HG02642 (cell line): ENCODE measurements around the gene PNPLA5.

ENCODE experiments used
- ATAC-seq: cut with Tn5 transposase; IDR thresholded peaks from one replicate; pipeline ENCODE4 v1.9.1; 2021; ENCODE audit warnings: mild to moderate bottlenecking; ENCODE audit not compliant: unreplicated experiment, poor library complexity

PNPLA5 gene

DNA sequence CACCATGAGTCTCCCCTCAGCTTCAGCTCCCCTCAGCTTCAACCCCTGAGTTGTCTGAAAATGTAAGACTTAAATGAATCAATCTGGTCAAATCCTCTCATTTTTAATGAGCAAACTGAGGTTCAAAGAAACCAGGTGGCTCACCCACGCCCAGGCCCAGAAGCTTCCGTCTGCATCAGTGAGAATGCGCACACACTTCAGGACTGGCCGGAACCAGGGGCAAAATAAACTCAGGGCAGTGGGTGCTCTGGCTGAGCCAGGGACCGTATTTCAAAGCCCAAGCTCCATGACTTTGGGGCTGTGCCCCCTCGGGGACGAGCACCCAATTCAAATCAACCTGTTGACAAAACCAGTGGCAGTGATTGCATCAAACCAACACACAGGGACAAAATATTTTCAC lies 32.6 kb downstream of the PNPLA5 start:
- ATAC-seq = no peak

DNA sequence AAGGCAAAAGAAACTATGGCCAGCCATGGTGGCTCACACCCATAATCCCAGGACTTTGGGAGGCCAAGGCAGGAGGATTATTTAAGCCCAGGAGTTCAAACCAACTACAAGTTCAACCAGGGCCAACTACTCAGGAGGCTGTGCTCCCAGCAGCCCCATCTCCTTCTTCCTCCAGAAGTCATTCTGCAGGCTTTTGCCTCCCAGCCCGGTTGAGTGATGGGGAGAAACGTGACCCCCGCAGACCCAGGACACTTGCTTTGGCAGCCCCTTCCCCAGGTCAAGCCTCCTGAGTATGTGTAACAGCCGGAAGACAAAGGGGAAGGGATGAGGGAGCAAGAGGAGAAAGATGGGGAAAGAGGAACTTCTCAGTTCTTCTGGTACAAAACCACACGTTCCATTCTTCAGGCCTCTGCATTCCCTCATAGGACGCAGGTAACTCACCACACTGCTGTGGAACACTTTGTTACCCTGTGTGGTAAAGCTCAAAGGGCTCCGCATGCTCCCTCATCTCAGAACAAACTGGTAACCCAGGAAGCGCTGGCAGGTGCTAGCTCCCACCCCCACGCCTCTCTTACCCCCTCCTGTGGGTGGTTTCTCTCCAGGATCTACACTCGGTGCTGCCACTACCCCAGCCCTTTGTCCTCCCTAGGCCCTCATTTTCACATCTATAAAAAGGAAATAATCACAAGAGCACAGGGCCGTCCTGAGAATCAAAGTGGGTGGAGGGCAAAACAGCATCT lies 33.5 kb downstream of the PNPLA5 start:
- no peak for ATAC-seq

DNA sequence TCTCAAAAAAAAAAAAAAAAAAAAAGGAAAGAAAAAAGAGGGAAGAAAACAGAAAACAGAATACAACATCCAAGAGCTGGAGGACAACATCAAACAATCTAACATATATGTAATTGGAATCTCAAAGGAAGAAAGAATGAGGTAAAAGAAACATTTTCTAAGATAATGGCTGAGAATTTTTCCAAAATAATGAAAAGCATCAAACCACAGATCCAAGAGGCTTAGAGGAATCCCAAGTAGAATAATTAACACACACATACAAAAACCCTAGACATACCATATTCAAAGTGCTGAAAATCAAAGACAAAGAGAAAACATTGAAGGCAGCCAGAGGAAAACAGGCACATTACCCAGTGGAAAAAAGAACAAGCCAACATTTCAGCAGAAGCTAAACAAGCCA lies 34.4 kb downstream of the PNPLA5 start:
- no peak for ATAC-seq

DNA sequence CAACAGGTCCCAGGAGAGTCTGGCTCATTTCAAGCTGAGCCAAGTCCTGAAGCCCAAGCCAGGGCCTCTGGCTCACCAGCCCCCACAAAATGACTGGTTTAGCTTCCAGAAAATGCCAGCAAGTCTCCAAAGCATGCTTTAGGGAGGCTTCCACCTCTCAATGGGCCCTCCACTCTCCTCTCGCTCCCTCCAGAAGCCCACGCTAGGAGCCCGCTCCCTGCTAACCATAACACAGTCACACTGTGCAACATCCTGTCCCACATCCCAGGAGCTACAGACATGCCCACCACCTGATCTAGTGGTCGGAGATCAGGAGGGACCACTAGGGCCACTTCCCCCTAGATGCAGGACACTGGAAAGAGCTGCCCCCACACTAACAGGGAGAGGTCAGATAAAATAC lies 36.4 kb downstream of the PNPLA5 start:
- ATAC-seq = no peak

DNA sequence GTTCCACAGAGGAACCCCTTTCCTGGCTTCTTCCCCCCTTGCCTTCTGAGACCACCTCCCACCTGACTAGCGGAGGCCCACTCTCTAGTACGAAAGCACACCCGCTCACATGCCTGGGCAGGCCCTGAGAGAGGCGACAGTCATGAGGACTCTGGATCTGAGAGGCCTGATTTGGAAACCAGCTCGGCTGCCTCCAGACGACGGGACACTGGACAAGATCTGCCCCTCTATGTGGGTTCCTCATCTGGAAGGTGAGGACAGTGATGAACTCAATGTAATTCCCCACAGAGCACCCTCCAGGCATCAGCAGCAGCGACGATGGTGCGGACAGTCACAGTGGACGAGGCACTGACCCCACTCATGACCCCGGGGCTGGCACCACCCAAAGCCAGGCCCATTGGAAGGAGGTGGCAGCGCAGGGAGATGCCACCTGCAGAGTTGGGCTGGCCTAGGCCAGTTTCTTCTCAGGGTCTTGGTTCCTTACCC lies 37.0 kb downstream of the PNPLA5 start:
- no peak for ATAC-seq

DNA sequence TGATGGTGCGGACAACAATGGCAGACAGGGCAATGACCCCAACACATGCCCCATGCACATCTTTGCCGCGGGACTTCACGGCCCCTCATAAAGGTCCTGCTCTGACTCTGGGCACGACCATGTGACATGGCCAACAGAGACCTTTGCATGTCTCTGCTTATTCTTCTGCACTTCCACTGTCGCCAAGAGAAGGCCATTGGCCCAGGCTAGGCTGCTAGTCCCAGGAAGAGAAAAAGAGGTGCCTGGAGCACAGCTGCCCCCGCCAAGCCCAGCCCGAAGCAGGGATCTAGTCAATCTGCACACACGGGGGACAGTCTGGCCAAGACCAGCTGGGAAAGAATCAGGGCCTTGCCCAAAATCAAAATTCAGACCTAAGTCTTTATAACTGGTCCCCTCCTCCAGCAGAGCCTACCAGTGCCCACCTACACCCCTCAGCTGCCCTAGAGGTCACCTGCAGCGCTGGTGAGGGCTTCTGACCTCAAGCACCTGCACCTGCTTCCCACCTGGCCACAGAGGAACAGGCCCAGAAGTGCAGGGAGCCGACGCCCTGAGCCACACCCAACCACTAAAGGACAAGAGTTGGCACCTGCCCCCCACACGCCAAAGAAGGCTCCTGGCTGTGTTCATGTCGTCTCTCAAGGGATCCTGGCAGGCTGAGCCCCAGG lies 37.6 kb downstream of the PNPLA5 start:
- no peak for ATAC-seq

DNA sequence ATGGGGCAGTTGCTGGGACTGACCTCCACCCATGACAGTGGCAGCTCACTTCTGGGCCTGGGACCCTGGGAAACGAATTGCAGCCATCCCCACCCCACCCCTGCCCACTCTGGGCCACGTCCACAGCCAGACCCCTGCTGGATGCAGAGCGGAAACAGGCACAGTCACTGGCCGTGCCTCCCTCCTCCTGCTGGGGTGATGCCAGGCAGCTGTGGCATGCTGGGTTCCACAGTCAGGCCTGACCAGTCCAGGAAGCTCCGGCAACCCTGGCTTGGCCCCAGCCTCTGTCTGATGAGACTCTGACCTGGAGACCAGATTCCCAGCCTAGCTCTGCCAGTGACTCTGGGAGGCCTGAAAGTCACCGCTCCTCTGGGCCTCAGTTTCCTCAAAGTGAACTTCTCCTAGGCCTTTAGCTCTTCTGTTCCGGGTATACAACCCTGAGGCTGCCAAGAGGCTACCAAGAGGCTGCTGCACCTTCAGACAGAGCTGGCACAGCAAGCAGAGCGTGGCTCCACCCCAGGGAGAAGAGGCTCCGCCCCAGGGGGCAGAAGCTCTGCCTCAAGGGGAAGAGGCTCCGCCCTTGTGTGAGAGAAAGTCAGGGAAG lies 38.4 kb downstream of the PNPLA5 start:
- ATAC-seq = no peak

DNA sequence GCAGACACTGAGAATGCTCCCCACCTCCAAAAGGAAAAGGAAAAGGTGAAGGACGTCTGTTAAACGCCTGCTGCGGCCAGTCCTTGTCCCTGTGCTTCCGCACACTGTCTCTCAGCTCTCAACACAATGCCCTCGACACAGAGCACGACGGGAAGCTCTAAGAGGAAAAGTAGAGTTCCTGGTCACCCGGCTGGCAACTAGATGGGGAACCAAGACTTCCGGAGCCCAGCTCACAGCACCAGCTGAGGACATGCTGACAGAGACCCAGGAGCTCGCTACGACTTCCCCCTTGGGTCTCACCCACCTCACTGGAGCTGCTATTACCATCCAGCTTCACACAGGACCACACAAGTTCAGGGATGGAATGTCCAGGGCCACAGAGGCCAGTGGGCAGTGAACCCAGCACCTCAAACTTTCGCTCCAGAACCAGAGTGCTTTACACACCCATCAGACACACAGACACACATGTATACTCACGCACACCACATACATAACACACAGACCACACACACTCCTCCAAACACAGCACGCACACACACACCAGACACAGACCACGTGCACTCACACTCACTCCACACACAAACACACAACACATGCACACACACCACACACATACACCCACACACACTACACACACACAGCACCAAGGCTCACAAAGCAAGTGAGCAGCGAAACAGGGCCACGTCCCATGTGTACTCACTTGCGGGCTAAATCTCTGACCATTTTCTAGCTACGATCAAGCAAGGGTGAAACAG lies 39.1 kb downstream of the PNPLA5 start:
- no peak for ATAC-seq

DNA sequence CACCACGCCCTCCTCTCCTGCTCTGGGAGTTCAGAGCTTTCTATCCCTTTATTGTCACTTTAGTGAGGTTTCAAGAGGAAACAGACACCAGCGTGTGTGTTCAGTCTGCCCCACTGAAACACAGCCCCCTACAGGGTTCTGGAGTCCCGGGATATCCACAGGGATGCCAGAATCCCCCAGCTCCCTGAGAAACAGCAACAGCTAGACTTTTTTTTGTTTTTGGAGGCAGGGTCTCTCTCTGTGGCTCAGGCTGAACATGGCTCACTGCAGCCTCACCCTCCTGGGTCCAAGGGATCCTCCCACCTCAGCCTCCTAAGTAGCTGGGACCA lies 39.9 kb downstream of the PNPLA5 start:
- ATAC-seq = no peak

DNA sequence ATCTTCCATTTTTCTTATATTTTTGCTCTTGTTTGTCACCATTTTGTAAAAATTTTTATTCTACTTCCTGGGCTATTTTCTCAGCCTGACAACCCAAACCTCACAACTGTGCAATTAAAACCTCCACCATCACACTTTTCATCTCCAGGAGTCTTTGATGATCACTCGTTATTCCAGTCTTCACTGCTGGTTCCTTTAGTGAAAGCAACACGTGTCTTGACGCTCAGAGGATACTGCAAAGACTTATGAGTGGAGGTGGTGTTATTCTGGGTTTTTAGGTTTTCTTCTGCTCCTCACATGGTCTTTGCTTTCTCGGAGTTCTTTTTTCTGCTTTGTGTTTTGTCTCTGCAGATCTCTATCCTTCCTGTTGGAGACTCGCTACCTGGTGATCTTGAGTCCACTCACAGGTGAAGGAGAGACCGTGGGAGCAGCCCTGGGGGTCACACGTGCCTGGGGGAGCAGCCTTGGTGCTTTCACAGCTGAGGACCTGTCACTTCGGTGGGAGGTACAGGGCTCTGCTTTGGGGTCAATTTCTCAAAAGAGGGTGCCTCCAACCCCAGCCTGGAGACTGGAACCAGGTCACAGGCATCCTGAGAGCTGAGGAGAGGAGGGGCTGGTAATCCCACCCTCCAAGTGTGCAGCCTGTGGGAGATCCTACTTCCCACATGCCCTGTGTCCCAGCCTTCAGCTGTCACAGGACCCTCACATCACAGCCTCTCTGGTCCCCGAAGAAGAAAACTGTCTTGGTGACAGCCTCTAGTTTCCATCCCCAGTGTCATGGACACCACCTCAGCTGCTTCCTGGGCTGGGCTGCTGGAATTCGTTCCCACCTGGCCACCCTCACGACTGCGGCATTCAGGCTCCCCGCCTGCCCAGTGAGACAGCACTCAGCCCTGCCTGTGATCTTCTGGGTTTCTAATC lies 40.5 kb downstream of the PNPLA5 start:
- no peak for ATAC-seq

DNA sequence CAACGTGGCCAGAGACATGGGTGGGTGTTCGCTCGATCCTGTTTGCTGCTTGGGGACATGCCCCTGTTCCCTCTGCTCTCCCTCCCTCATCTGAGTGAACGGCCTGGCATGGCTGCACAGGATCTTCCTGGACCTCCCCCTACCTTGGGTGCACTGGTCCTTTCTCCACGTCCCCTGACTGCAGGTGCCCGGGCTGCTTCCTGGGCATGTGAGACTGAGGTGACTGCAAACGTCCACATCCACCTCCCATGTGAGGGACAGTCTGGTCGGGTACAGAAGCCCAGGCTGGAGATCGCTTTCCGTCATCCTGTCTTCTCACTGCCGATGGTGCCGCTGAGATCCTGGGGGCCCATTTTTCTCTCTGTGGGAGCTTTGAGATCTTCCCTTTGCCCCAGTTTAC lies 41.3 kb downstream of the PNPLA5 start:
- ATAC-seq = no peak

DNA sequence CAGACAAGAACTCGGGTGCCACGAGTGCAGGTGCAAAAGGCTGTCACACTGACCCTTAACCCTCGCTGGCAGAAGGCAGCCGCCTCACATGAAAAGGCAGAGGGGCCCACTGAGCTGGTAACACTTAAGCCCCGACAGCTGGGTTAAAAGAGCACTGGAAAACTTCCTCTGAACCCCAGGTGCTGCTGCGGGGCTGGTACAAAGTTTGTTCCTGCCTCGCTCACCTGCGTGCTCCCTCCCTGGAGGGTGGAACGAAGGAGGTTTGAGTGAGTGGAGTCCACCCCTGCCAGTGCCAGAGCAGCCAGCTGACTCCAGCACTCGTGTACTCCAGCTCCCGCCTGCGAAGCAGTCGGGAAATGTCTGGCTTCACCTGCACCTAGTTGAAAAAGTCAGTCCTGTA lies 42.1 kb downstream of the PNPLA5 start:
- ATAC-seq = no peak

DNA sequence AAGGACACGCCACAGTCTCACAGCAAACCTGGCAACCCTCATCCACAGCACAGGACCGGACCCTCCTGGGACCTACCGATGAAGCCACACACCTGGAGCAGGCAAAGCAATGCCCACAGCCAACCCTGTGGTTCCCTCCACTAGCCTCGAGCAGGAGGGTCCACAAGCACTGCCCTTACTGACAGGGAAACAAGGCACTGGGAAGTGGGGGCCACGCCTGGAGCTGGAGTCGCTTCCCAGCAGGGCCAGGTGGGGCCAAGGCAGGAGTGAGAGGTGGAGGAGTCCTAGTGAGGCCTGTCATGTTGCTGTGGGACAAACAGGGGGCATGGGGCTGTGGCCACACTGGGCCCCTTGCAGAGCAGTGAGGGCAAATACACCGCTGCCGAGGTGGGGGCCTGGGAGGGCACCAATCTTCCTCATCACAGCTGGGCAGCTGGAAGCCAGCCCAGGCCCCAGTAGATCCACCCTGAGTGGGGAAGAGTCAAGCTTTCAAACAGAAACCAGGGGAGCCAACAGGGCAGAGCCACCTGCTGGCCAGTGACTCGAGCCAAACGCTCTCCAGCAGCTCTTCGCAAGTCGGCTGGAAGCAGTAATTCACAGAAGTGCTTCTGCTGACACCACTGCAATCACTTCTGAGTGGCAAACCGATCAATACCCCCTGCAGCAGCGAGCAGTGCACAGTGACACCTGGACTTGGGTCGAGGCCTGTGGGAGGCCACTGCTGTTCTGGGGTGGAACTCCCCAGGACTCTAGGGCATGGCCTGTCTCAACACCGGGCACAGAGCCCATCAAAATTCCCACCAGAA lies 43.2 kb downstream of the PNPLA5 start:
- ATAC-seq = no peak

DNA sequence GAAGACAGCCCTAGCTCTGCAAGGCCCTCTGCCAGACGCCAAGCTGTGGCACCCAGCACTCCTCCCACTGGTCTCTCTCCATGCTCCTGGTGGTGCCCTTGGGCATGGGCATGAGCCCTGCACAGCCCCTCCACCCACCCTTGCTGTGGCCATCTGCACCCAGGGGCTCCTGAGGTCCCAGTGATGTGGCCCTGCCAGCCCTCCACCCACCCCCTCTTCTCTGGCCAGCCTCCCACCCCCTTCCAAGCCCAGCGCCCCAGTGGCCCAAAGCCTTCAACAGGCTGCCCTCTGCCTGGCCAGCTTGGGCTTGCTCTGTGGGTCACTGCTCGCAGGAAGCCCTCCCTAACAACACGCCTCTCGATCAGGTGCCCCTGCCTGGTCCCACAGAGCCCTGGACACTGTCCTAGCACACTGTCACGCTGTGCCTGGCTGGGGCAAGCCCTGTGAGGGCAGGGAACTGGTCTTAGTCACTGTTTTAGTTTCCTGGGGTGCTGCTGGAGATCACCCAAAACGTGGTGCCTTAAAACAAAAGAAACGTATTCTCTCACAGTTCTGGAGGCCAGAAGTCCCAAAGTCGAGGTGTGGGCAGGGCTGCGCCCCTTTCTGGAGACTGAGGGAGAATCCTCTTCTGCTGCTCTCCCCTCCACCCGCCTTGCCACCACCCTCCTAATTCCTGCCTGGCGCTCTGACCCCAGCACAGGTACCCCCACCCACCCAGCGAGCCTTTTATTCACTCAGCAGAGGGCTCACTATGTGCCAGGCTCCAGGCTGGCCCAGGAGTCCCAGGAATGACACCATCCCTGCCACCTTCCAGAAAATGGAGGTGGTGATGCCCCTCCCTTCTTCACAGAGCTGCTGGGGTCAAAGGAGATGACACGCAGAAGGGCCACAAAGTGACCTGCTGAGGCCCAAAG lies 44.2 kb downstream of the PNPLA5 start:
- no peak for ATAC-seq

DNA sequence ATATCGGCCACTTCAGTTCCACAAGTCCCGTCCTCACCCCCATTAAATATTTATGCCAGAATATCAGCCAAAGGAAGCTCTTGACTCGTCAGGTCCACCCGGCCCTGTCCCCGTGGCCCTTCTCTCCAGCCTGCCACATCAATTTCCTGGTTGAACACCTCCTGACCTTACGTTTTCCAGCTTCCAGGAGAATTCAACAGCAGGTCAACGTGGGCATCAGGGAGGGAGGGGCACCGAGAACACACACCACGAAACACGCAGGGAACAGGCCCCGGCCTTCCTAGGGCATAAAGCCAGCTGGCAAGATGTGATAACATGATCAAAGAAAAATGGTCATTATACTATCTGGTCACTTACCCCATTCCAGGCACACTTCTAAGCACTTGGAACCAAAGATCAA lies 44.8 kb downstream of the PNPLA5 start:
- no peak for ATAC-seq

DNA sequence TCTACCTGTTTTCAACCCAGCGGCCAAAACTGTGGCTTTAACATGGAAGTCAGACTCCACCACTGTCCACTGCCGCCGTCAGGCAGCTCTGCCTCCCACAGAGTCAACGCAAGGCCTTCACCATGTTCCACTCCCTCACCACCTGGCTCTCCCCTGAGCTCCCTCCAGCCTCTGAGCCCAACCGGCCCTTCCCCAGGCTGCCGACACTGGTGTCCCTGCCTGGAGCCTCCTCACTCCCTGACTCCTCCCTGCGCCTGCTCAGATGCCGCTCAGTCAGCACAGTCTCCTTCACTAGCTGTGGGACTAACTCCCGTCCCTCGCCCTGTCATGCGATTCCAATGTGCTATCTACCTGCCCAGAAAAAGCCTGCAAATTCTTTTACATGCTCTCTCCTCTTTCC lies 45.8 kb downstream of the PNPLA5 start:
- no peak for ATAC-seq

DNA sequence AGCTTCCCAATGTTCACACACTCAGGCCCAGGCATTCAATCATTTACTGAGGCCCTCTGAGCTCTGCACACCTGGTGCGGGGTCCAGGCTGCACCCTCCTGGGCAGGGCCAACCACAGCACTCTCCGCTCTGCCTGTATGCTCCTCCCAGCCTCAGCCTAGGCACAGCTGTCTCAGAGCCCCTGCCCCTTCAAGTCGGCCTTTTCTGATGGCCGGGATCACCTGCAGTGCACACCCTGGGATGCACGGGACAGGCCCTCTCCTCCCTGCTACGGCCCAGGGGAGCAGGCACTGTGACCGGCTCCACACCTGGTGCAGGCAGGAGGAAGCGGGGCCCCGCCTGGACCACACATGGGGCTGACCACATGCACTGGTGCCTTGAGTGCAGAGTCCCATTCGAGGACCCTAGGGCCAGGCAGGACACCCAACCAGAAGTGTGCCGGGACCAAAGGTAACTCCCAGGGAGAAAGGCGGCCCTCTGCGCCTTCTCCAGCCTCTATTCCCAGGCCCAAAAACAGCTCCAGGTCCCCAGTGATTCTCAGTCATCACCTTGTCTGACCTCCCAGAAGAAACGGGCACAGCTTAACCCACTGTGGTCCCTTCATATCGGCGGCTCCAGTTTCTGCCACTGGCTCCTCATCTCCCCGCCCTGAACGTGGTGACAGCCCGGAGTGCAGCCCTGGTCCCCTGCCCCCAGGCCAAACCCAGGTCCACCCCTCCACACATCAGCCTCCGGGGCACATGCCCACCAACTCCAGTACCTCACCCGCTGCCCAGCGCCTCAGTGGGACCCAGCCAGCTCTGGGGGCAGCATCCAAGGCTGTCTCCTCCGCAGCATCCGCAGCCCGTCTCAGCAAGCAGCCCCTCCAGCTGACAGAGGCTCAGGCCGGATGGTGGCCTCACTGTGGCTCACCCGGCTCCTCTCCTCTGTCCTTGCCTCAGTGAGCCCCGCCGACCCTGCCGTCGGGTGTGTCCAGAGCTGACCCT lies 47.0 kb downstream of the PNPLA5 start:
- no peak for ATAC-seq
